Panc1 (cell line): ENCODE measurements around the gene SERPINB1. TPM values are rescaled to one million over a fixed set of nuclear protein-coding genes. Genes with fewer than 3 reads are reported as not detected.

Source experiments
- ATAC-seq: fragments of 200-7000 bp; cut with Tn5 transposase; 2 replicates; pipeline ENCODE4 v1.9.1; 2020; ENCODE audit warnings: mild to moderate bottlenecking, moderate library complexity
- BruUV-seq: library from RNA; stranded (reverse); fragments of 400-500 nt; replicated peaks from 2 replicates; lab custom pipeline; 2021; lab: Mats Ljungman, UMichigan
- CTCF ChIA-PET: fragments of 300-600 bp; sonication (Branson Sonifier 250); formaldehyde crosslinking; loops from one replicate; lab custom pipeline; 2022; ENCODE audit warnings: antibody characterized with exemption; lab: Charles Lee
- POLR2A ChIA-PET: fragments of 300-600 bp; sonication (Branson Sonifier 250); formaldehyde crosslinking; loops from one replicate; lab custom pipeline; 2022; ENCODE audit warnings: antibody characterized with exemption; lab: Charles Lee
- DNase-seq: peaks from one replicate; pipeline ENCODE4 v3.0.0-alpha.2; 2010; ENCODE audit warnings: low read depth, low spot score
- H3K27ac ChIP-seq: 2 replicates; pipeline ENCODE4 v1.5.1; 2011; ENCODE audit warnings: mild to moderate bottlenecking, low read length, inconsistent platforms
- H3K27me3 ChIP-seq: fragments of 200-500 bp; sonication (Bioruptor generic); 2 replicates; pipeline ENCODE4 v1.6.0; 2014; ENCODE audit warnings: low read length, inconsistent platforms; ENCODE audit not compliant: control insufficient read depth, insufficient read depth
- H3K36me3 ChIP-seq: fragments of 200-500 bp; sonication (Bioruptor generic); 2 replicates; pipeline ENCODE4 v1.5.1; 2014; ENCODE audit warnings: inconsistent platforms, mild to moderate bottlenecking, low read length, moderate library complexity; ENCODE audit not compliant: control insufficient read depth, insufficient read depth
- H3K4me1 ChIP-seq: 2 replicates; pipeline ENCODE4 v1.5.1; 2011; ENCODE audit warnings: inconsistent platforms, mild to moderate bottlenecking, low read length, moderate library complexity; ENCODE audit not compliant: control insufficient read depth, insufficient read depth
- H3K4me3 ChIP-seq, 2 experiments: 2 replicates each; pipeline ENCODE4 v1.5.1; 2011 to 2012; ENCODE audit warnings: low read depth in 2 of 2, low read length in 2 of 2, mild to moderate bottlenecking in 2 of 2, inconsistent platforms in 1 of 2, moderate library complexity in 1 of 2
- H3K9me3 ChIP-seq: fragments of 200-500 bp; sonication (Bioruptor generic); 2 replicates; pipeline ENCODE4 v1.5.1; 2014; ENCODE audit warnings: low read depth, mild to moderate bottlenecking, inconsistent platforms, low read length, moderate library complexity; ENCODE audit not compliant: control insufficient read depth, insufficient read depth
- POLR2AphosphoS5 ChIP-seq: IDR thresholded peaks from 2 replicates; pipeline ENCODE4 v1.6.1; 2012; ENCODE audit warnings: mild to moderate bottlenecking, low read depth, low read length, moderate library complexity
- SIN3A ChIP-seq: IDR thresholded peaks from 2 replicates; pipeline ENCODE4 v1.6.1; 2012; ENCODE audit warnings: low read depth, mild to moderate bottlenecking, low read length, moderate library complexity, borderline replicate concordance; ENCODE audit not compliant: insufficient read depth
- TCF7L2 ChIP-seq: IDR thresholded peaks from 2 replicates; pipeline ENCODE4 v1.6.1; 2011; ENCODE audit warnings: mild to moderate bottlenecking, low read depth, low read length, inconsistent platforms
- in situ Hi-C: cut with HindIII; loops from 2 replicates; pipeline ENCODE4 v1.10.0; 2016; ENCODE audit warnings: low sequenced_read_pairs, low pct_unique_long_range_greater_than_20kb
- intact Hi-C: fragments of 100-400 bp; cut with micrococcal nuclease; formaldehyde crosslinking; loops from one replicate; pipeline ENCODE4 v1.10.0; 2022; ENCODE audit not compliant: unreplicated experiment
- total RNA-seq: library from RNA; stranded (reverse); gene quantifications from one replicate; pipeline ENCODE4 v1.2.1, GENCODE V29; 2021; ENCODE audit not compliant: unreplicated experiment
- TF ChIP-seq, protein P1 (sequence below): fragments of 450-650 bp; IDR thresholded peaks from 2 replicates; pipeline ENCODE4 v1.5.1; 2017; ENCODE audit warnings: mild to moderate bottlenecking
- TF ChIP-seq, protein P2 (sequence below), 2 experiments: IDR thresholded peaks; 2 replicates each; pipeline ENCODE4 v1.6.1; 2011 to 2012; ENCODE audit warnings: low read depth in 2 of 2, control low read depth in 1 of 2, low read length in 1 of 2, mild to moderate bottlenecking in 1 of 2, moderate library complexity in 1 of 2; ENCODE audit not compliant: insufficient read depth in 1 of 2

SERPINB1 gene
- total RNA-seq, 1 experiment from 2014 or later: 40.8 TPM

- intact Hi-C loops: no loop called here
- no peak for TF ChIP-seq POLR2AphosphoS5
- no peak for TF ChIP-seq SIN3A
- TF ChIP-seq TCF7L2: no peak
- TF ChIP-seq, protein P1, sequence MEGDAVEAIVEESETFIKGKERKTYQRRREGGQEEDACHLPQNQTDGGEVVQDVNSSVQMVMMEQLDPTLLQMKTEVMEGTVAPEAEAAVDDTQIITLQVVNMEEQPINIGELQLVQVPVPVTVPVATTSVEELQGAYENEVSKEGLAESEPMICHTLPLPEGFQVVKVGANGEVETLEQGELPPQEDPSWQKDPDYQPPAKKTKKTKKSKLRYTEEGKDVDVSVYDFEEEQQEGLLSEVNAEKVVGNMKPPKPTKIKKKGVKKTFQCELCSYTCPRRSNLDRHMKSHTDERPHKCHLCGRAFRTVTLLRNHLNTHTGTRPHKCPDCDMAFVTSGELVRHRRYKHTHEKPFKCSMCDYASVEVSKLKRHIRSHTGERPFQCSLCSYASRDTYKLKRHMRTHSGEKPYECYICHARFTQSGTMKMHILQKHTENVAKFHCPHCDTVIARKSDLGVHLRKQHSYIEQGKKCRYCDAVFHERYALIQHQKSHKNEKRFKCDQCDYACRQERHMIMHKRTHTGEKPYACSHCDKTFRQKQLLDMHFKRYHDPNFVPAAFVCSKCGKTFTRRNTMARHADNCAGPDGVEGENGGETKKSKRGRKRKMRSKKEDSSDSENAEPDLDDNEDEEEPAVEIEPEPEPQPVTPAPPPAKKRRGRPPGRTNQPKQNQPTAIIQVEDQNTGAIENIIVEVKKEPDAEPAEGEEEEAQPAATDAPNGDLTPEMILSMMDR: no peak
- TF ChIP-seq, protein P2, sequence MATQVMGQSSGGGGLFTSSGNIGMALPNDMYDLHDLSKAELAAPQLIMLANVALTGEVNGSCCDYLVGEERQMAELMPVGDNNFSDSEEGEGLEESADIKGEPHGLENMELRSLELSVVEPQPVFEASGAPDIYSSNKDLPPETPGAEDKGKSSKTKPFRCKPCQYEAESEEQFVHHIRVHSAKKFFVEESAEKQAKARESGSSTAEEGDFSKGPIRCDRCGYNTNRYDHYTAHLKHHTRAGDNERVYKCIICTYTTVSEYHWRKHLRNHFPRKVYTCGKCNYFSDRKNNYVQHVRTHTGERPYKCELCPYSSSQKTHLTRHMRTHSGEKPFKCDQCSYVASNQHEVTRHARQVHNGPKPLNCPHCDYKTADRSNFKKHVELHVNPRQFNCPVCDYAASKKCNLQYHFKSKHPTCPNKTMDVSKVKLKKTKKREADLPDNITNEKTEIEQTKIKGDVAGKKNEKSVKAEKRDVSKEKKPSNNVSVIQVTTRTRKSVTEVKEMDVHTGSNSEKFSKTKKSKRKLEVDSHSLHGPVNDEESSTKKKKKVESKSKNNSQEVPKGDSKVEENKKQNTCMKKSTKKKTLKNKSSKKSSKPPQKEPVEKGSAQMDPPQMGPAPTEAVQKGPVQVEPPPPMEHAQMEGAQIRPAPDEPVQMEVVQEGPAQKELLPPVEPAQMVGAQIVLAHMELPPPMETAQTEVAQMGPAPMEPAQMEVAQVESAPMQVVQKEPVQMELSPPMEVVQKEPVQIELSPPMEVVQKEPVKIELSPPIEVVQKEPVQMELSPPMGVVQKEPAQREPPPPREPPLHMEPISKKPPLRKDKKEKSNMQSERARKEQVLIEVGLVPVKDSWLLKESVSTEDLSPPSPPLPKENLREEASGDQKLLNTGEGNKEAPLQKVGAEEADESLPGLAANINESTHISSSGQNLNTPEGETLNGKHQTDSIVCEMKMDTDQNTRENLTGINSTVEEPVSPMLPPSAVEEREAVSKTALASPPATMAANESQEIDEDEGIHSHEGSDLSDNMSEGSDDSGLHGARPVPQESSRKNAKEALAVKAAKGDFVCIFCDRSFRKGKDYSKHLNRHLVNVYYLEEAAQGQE (IDR thresholded peaks at IDR 0.05; ENCODE audit: insufficient read depth in 1 of 2, low read depth in 2 of 2, low read length in 1 of 2): no peak
- Histone ChIP-seq H3K36me3 (peaks cover 3% of the 10 kb centered on the region; the same call in 1 of the 2 replicates), H3K4me1 (peaks cover 49% of the 10 kb centered on the region), H3K9me3 (no peaks in the 10 kb centered on the region), H3K27ac (no peak overlapping the region; the same call in 1 of the 2 replicates), H3K27me3 (no peaks in the 10 kb centered on the region), H3K4me3 (no peak overlapping the region)
- CTCF ChIA-PET: interaction anchor here (0.6 kb wide), 1 partner anchor 88 kb away, joined by 4 read pairs; no protein-coding TSS in a partner anchor
- POLR2A ChIA-PET: no interaction called here
- in situ Hi-C loops: no loop called here
- BruUV-seq: no TSS peak
- ATAC-seq (no peak), DNase-seq (no peak)
Observed at GRCh38 chr6:2843138-2843740, 1.6 kb upstream of the SERPINB1 start.

DNA sequence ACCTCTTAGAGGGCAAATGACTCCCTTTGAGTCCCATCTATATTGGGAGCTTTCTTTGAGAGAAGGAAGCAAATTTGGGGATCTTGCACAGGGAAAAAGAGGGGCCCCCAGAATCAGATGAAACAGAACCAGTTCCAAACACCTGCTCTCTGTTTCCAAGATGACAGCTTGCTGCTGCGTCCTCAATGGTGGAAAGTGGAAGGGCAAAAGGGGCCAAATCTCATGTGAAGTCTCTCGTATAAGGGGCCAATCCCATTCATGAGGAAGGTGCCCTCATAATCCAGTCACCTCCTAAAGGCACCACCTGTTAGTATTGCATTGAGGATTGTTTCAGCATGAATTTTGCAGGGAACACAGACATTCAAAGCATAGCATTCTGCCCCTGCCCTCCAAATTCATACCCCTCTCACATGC, 483 bp upstream of the SERPINB1 start:
- in situ Hi-C loops (no loop called here), intact Hi-C loops (no loop called here)
- peaks cover 4% of the 10 kb centered on the region; the same call in 1 of the 2 replicates for H3K36me3 ChIP-seq
- H3K4me1 ChIP-seq: peaks cover 52% of the 10 kb centered on the region
- H3K27me3 ChIP-seq: no peaks in the 10 kb centered on the region
- CTCF ChIA-PET: interaction anchor here (0.9 kb wide), 1 partner anchor 51 kb away, joined by 8 read pairs; no protein-coding TSS in a partner anchor
- no peak for DNase-seq
- TF ChIP-seq POLR2AphosphoS5 (no peak), TCF7L2 (peak; percentile 19), SIN3A (no peak)
- TF ChIP-seq, protein P2 (IDR thresholded peaks at IDR 0.05; ENCODE audit: insufficient read depth in 1 of 2, low read depth in 2 of 2, low read length in 1 of 2): no peak
- TF ChIP-seq, protein P1: no peak
- POLR2A ChIA-PET: interaction anchor here (0.6 kb wide), 2 partner anchors 78 to 87 kb away, joined by 3 read pairs; no protein-coding TSS in a partner anchor
- ATAC-seq: no peak
- peak overlapping the region; percentile 49 to 75 for H3K4me3 ChIP-seq
- no TSS peak for BruUV-seq
- peak overlapping the region; percentile 87 for H3K27ac ChIP-seq
- no peaks in the 10 kb centered on the region for H3K9me3 ChIP-seq
